K562 (cell line): Measurements from ENCODE around the gene MGAT4B.

Experiments used
- ATF7 ChIP-seq: fragments of 450-650 bp; IDR thresholded peaks from 2 replicates; pipeline ENCODE4 v1.7.1; 2014; ENCODE audit warnings: mild to moderate bottlenecking, moderate library complexity
- EP300 ChIP-seq: IDR thresholded peaks from 2 replicates; pipeline ENCODE4 v1.6.1; 2012; ENCODE audit warnings: low read length, improper control_type of control experiment
- FOSL1 ChIP-seq: fragments of 200-800 bp; sonication (Bioruptor generic); conservative IDR thresholded peaks from 2 replicates; pipeline ENCODE4 v1.6.1; 2016; ENCODE audit warnings: missing genetic modification characterization, missing compliant biosample characterization
- GABPA ChIP-seq: fragments of 200-800 bp; sonication (Bioruptor generic); conservative IDR thresholded peaks from 2 replicates; pipeline ENCODE4 v1.6.1; 2016; ENCODE audit warnings: low read depth, missing genetic modification characterization, missing compliant biosample characterization
- GATA2 ChIP-seq: sonication (generic); formaldehyde crosslinking; IDR thresholded peaks from 2 replicates; pipeline ENCODE4 v1.4.0; 2020; ENCODE audit warnings: mild to moderate bottlenecking, missing genetic modification reagents
- HNRNPLL ChIP-seq: fragments of 200-400 bp; formaldehyde crosslinking; IDR thresholded peaks from 2 replicates; pipeline ENCODE4 v1.6.1; 2017; ENCODE audit warnings: low read length, low read depth, mild to moderate bottlenecking; ENCODE audit not compliant: poor library complexity, severe bottlenecking
- KDM4B ChIP-seq, 2 experiments: fragments of 450-650 bp in 1 of 2; sonication (generic) in 1 of 2; IDR thresholded peaks; 2 replicates each; pipeline ENCODE4 v1.6.1; 2016 to 2017; ENCODE audit warnings: borderline replicate concordance in 2 of 2, antibody characterized with exemption in 1 of 2, low read depth in 1 of 2, mild to moderate bottlenecking in 1 of 2
- MAZ ChIP-seq, 2 experiments: fragments of 450-650 bp in 1 of 2; sonication (generic) in 1 of 2; formaldehyde crosslinking; IDR thresholded peaks in 1 of 2; conservative IDR thresholded peaks in 1 of 2; 2 replicates each; pipeline versions ENCODE4 v1.4.0 to v1.5.0; 2020; ENCODE audit warnings: mild to moderate bottlenecking in 1 of 2, missing genetic modification reagents in 1 of 2
- MXI1 ChIP-seq: IDR thresholded peaks from 2 replicates; pipeline ENCODE4 v1.6.1; 2011; ENCODE audit warnings: low read depth, mild to moderate bottlenecking, improper control_type of control experiment, low read length
- POLR2B ChIP-seq: fragments of 450-650 bp; IDR thresholded peaks from 2 replicates; pipeline ENCODE4 v1.6.1; 2018; ENCODE audit warnings: low read depth; ENCODE audit not compliant: partially characterized antibody
- RCOR1 ChIP-seq, 2 experiments: IDR thresholded peaks; 2 replicates each; pipeline ENCODE4 v1.6.1; 2012; ENCODE audit warnings: low read depth in 2 of 2, low read length in 2 of 2, borderline replicate concordance in 1 of 2, improper control_type of control experiment in 1 of 2
- REST ChIP-seq, 2 experiments: fragments of 450-650 bp; formaldehyde crosslinking in 1 of 2; IDR thresholded peaks; 2 replicates each; pipeline versions ENCODE4 v1.4.0 to v1.6.1; 2014 to 2020; ENCODE audit warnings: mild to moderate bottlenecking in 2 of 2, borderline replicate concordance in 1 of 2, low read depth in 1 of 2
- ZNF561 ChIP-seq: fragments of 450-650 bp; formaldehyde crosslinking; conservative IDR thresholded peaks from 2 replicates; pipeline ENCODE4 v1.4.0; 2020; ENCODE audit warnings: mild to moderate bottlenecking, moderate library complexity
- ZNF592 ChIP-seq: fragments of 450-650 bp; IDR thresholded peaks from 2 replicates; pipeline ENCODE4 v1.6.1; 2017; ENCODE audit warnings: antibody characterized with exemption, mild to moderate bottlenecking

GRCh38 chr5:179769271-179769670, 37.4 kb downstream of the MGAT4B start:
- no peak for TF ChIP-seq MAZ (CRISPR knock-in tag; conservative IDR thresholded peaks at IDR 0.05 in 1 of 2, IDR thresholded peaks at IDR 0.05 in 1 of 2)
- TF ChIP-seq KDM4B (IDR thresholded peaks at IDR 0.05; ENCODE audit: borderline replicate concordance in 2 of 2, low read depth in 1 of 2), result no peak
- TF ChIP-seq ATF7, result no peak
- TF ChIP-seq MXI1, result no peak
- TF ChIP-seq GATA2 (CRISPR knock-in tag), result no peak
- no peak for TF ChIP-seq ZNF561 (CRISPR knock-in tag)
- TF ChIP-seq POLR2B, result no peak
- TF ChIP-seq REST (IDR thresholded peaks at IDR 0.05; ENCODE audit: borderline replicate concordance), result no peak
- no peak for TF ChIP-seq REST (CRISPR knock-in tag; IDR thresholded peaks at IDR 0.05; ENCODE audit: low read depth)
- TF ChIP-seq EP300, result no peak
- no peak for TF ChIP-seq HNRNPLL
- no peak for TF ChIP-seq RCOR1 (IDR thresholded peaks at IDR 0.05; ENCODE audit: borderline replicate concordance in 1 of 2, low read depth in 2 of 2, low read length in 2 of 2)
- TF ChIP-seq ZNF592, result no peak
- no peak for TF ChIP-seq FOSL1
- TF ChIP-seq GABPA, result no peak
